ENCODE results near the gene ZEB2. TPM values are rescaled to one million over a fixed set of nuclear protein-coding genes. Genes with fewer than 3 reads are reported as not detected.

Gene ZEB2
- total RNA-seq, 1 experiment from 2014 or later = 1.1 TPM

DNA sequence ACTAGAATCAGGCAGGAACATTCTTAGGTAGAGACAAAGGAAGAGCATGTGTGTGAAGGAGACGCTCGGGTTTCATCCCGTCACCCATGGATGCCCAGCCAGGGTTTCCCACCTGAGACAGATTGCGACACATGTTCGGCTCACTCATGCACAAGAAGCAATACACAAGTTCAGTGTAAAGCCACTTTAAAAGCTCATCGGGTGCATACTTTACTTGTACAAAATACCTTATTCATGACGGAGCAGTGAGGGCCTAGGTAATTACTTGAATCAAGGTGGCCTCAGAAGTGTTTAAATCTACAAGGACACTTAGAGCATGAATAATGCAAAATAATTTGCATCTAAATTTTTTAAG, 42.0 kb downstream of the ZEB2 start:
- H3K27ac ChIP-seq (ENCODE audit: low read length) = no peak overlapping the region
- intact Hi-C loops (cut with micrococcal nuclease; ENCODE audit: unreplicated experiment) = no loop called here

DNA sequence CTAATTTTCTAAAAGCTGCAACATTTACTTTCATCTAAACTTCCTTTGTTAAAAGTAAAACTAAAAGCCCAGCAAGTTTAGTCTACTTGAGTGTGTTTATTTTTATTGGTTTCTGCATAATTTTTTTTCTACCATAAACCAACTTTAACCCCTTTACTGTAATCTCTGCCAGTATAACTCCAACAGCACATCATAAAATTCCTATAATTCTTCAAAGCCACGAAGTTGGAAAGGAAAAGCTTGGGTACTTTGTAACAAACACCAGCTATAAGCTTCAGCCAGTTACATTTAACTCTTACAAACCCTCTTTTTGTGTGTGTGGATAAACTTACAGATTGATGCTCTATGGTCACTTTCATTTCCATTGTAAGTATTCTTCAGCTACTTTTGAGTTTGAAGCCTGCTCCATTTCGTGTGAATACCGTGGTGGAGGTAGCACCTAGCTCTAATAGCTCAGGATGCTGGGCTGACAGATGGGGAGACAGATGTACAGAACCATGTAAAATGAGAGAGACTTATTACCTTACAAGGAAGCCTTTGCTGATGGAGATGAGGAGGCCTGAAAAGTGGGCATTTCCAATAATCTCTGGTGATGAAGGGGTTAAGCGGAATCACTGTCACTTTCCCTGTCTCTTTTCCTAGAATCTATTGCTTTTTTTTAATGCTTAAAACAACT, 42.5 kb downstream of the ZEB2 start:
- H3K36me3 ChIP-seq (ENCODE audit: control insufficient read depth, insufficient read depth, low read length) = no peaks in the 10 kb centered on the region
- H3K9me3 ChIP-seq (ENCODE audit: control insufficient read depth, insufficient read depth, low read depth, low read length) = no peaks in the 10 kb centered on the region
- no peaks in the 10 kb centered on the region for H3K4me1 ChIP-seq (ENCODE audit: control insufficient read depth, insufficient read depth, low read length)
- POLR2A ChIA-PET = no interaction called here
- ATAC-seq (no peak), DNase-seq (ENCODE audit: low read depth, low spot score) (no peak)
- CTCF ChIA-PET = no interaction called here
- H3K27ac ChIP-seq (ENCODE audit: low read length) = no peak overlapping the region
- TF ChIP-seq SIN3A (IDR thresholded peaks at IDR 0.05; ENCODE audit: borderline replicate concordance, insufficient read depth, low read depth, low read length) (no peak), POLR2AphosphoS5 (IDR thresholded peaks at IDR 0.05; ENCODE audit: low read depth, low read length) (no peak), TCF7L2 (IDR thresholded peaks at IDR 0.05; ENCODE audit: low read depth, low read length) (no peak)
- TF ChIP-seq, protein P1, sequence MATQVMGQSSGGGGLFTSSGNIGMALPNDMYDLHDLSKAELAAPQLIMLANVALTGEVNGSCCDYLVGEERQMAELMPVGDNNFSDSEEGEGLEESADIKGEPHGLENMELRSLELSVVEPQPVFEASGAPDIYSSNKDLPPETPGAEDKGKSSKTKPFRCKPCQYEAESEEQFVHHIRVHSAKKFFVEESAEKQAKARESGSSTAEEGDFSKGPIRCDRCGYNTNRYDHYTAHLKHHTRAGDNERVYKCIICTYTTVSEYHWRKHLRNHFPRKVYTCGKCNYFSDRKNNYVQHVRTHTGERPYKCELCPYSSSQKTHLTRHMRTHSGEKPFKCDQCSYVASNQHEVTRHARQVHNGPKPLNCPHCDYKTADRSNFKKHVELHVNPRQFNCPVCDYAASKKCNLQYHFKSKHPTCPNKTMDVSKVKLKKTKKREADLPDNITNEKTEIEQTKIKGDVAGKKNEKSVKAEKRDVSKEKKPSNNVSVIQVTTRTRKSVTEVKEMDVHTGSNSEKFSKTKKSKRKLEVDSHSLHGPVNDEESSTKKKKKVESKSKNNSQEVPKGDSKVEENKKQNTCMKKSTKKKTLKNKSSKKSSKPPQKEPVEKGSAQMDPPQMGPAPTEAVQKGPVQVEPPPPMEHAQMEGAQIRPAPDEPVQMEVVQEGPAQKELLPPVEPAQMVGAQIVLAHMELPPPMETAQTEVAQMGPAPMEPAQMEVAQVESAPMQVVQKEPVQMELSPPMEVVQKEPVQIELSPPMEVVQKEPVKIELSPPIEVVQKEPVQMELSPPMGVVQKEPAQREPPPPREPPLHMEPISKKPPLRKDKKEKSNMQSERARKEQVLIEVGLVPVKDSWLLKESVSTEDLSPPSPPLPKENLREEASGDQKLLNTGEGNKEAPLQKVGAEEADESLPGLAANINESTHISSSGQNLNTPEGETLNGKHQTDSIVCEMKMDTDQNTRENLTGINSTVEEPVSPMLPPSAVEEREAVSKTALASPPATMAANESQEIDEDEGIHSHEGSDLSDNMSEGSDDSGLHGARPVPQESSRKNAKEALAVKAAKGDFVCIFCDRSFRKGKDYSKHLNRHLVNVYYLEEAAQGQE (IDR thresholded peaks at IDR 0.05; ENCODE audit: insufficient read depth in 1 of 2, low read depth in 2 of 2, low read length in 1 of 2) = no peak
- TF ChIP-seq, protein P2, sequence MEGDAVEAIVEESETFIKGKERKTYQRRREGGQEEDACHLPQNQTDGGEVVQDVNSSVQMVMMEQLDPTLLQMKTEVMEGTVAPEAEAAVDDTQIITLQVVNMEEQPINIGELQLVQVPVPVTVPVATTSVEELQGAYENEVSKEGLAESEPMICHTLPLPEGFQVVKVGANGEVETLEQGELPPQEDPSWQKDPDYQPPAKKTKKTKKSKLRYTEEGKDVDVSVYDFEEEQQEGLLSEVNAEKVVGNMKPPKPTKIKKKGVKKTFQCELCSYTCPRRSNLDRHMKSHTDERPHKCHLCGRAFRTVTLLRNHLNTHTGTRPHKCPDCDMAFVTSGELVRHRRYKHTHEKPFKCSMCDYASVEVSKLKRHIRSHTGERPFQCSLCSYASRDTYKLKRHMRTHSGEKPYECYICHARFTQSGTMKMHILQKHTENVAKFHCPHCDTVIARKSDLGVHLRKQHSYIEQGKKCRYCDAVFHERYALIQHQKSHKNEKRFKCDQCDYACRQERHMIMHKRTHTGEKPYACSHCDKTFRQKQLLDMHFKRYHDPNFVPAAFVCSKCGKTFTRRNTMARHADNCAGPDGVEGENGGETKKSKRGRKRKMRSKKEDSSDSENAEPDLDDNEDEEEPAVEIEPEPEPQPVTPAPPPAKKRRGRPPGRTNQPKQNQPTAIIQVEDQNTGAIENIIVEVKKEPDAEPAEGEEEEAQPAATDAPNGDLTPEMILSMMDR (IDR thresholded peaks at IDR 0.05) = no peak
- no TSS peak for BruUV-seq (replicated peaks)
- in situ Hi-C loops (cut with HindIII; ENCODE audit: low pct_unique_long_range_greater_than_20kb, low sequenced_read_pairs) (no loop called here), intact Hi-C loops (cut with micrococcal nuclease; ENCODE audit: unreplicated experiment) (no loop called here)
- H3K27me3 ChIP-seq (ENCODE audit: control insufficient read depth, insufficient read depth, low read length) = no peaks in the 10 kb centered on the region
- no peak overlapping the region for H3K4me3 ChIP-seq (ENCODE audit: low read depth in 2 of 2, low read length in 2 of 2)

More for the DNA sequence above, 42.0 kb downstream of the ZEB2 start:
- no peaks in the 10 kb centered on the region for H3K4me1 ChIP-seq (ENCODE audit: control insufficient read depth, insufficient read depth, low read length)
- BruUV-seq (replicated peaks) = no TSS peak
- H3K36me3 ChIP-seq (ENCODE audit: control insufficient read depth, insufficient read depth, low read length) = no peaks in the 10 kb centered on the region
- ChIA-PET POLR2A (no interaction called here), CTCF (no interaction called here)
- ATAC-seq = no peak
- no peak for TF ChIP-seq SIN3A (IDR thresholded peaks at IDR 0.05; ENCODE audit: borderline replicate concordance, insufficient read depth, low read depth, low read length)
- TF ChIP-seq, protein P2 (IDR thresholded peaks at IDR 0.05) = no peak
- no peak for TF ChIP-seq TCF7L2 (IDR thresholded peaks at IDR 0.05; ENCODE audit: low read depth, low read length)
- TF ChIP-seq POLR2AphosphoS5 (IDR thresholded peaks at IDR 0.05; ENCODE audit: low read depth, low read length) = no peak
- TF ChIP-seq, protein P1 (IDR thresholded peaks at IDR 0.05; ENCODE audit: insufficient read depth in 1 of 2, low read depth in 2 of 2, low read length in 1 of 2) = no peak
- in situ Hi-C loops (cut with HindIII; ENCODE audit: low pct_unique_long_range_greater_than_20kb, low sequenced_read_pairs) = no loop called here
- no peak overlapping the region for H3K4me3 ChIP-seq (ENCODE audit: low read depth in 2 of 2, low read length in 2 of 2)
- no peak for DNase-seq (ENCODE audit: low read depth, low spot score)
- H3K9me3 ChIP-seq (ENCODE audit: control insufficient read depth, insufficient read depth, low read depth, low read length) = no peaks in the 10 kb centered on the region
- H3K27me3 ChIP-seq (ENCODE audit: control insufficient read depth, insufficient read depth, low read length) = no peaks in the 10 kb centered on the region

Measured in Panc1 (cell line).